Kidney epithelial cell (primary cell): ENCODE data around the gene PRDX3. TPM values are rescaled to one million over a fixed set of nuclear protein-coding genes. Genes with fewer than 3 reads are reported as not detected.

Source experiments
- DNase-seq: peaks from one replicate; pipeline ENCODE4 v3.0.0-alpha.2; 2010; ENCODE audit warnings: low read depth
- H3K27me3 ChIP-seq: 2 replicates; pipeline ENCODE4 v1.6.0; 2011; ENCODE audit warnings: low read length; ENCODE audit not compliant: control insufficient read depth, insufficient read depth
- H3K36me3 ChIP-seq: 2 replicates; pipeline ENCODE4 v1.5.1; 2011; ENCODE audit warnings: low read length; ENCODE audit not compliant: control insufficient read depth, insufficient read depth
- H3K4me3 ChIP-seq: 2 replicates; pipeline ENCODE4 v1.5.1; 2011; ENCODE audit warnings: low read depth, mild to moderate bottlenecking, control low read depth, low read length
- CTCF ChIP-seq: IDR thresholded peaks from 2 replicates; pipeline ENCODE4 v1.5.1; 2011; ENCODE audit warnings: mild to moderate bottlenecking, moderate library complexity, low read length, control low read depth, inconsistent platforms; ENCODE audit not compliant: insufficient read depth, poor library complexity, severe bottlenecking
- total RNA-seq: library from RNA; depleted of rRNA; stranded (reverse); fragments of >200 nt; gene quantifications from 2 replicates; pipeline ENCODE4 v1.2.3, GENCODE V29; 2015

Gene PRDX3
- total RNA-seq, 1 donor from 2014 or later, result 143 TPM

DNA sequence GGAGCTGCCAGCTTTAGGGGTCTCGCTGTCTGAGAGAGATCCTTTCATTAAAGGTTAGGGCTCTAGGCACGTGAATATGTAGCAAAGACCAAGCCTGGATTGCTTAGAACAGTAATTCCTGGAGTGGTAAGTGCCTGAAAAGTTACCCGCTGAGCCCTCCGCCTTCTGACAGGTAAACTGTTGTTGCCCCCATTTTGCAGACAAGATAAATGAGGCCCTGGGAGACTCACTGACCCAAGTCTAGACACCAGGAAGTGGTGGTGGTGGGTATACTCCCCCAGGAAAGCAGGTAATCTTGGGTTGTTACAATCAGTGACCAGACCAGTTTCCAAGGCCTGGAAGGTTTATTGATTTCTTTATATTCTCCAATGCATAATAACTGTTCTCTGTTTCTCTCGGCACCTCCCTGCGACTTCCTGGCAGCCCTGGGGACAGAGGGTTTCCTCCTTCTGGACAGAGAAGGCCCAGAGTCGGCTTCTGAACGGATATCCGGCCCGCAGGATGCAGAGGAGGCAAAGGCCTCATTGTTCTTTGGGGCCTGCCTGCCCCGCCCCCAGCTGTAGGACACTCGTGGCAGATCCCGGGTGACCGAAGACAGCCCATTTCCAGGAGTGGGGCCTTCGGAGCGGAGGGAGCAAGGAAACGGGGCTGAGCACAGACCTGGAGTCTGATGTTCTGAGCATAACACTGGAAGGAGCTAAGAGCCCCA lies 27.4 kb upstream of the PRDX3 start:
- Histone ChIP-seq H3K36me3 (no peaks in the 10 kb centered on the region), H3K4me3 (peak overlapping the region; percentile 57), H3K27me3 (no peaks in the 10 kb centered on the region)
- DNase-seq, result no peak
- TF ChIP-seq CTCF, result no peak

- DNase-seq, result no peak
- no peak for TF ChIP-seq CTCF
- H3K27me3 ChIP-seq, result peaks cover 3% of the 10 kb centered on the region
Measured at GRCh38 chr10:119203006-119203405, 24.4 kb upstream of the PRDX3 start.

DNA sequence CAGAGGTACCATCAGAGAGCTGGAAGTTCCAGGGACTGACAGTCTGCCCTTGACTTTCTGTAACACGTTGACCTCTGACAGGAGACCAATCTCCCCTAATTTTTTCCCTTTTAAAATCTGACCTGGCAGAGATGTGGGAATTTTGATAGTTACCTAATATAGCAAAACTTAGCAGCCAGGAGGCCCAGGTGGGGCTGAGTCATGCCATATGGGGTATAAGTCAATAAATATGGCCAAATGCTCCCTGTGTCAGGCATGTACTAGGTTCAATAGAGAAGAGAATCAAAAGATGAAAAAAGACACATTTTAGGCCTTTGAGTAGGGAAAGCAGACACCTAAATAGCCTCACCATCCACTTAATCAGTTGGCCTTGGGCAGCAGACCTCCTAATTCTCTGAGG lies 22.6 kb upstream of the PRDX3 start:
- no peak for TF ChIP-seq CTCF
- Histone ChIP-seq H3K4me3 (no peak overlapping the region), H3K27me3 (peaks cover 3% of the 10 kb centered on the region), H3K36me3 (no peaks in the 10 kb centered on the region)
- DNase-seq, result no peak

More at GRCh38 chr10:119203006-119203405, 24.4 kb upstream of the PRDX3 start:
- Histone ChIP-seq H3K4me3 (no peak overlapping the region), H3K36me3 (no peaks in the 10 kb centered on the region)

GRCh38 chr10:119199231-119199992 lies 20.8 kb upstream of the PRDX3 start:
- H3K4me3 ChIP-seq, result no peak overlapping the region
- peaks cover 3% of the 10 kb centered on the region for H3K27me3 ChIP-seq
- TF ChIP-seq CTCF, result peak; percentile 84
- DNase-seq, result no peak
- H3K36me3 ChIP-seq, result no peaks in the 10 kb centered on the region

- DNase-seq, result no peak
- Histone ChIP-seq H3K27me3 (peaks cover 3% of the 10 kb centered on the region), H3K36me3 (no peaks in the 10 kb centered on the region), H3K4me3 (no peak overlapping the region)
- peak; percentile 38 for TF ChIP-seq CTCF
Measured at GRCh38 chr10:119198438-119198837, 19.8 kb upstream of the PRDX3 start.

DNA sequence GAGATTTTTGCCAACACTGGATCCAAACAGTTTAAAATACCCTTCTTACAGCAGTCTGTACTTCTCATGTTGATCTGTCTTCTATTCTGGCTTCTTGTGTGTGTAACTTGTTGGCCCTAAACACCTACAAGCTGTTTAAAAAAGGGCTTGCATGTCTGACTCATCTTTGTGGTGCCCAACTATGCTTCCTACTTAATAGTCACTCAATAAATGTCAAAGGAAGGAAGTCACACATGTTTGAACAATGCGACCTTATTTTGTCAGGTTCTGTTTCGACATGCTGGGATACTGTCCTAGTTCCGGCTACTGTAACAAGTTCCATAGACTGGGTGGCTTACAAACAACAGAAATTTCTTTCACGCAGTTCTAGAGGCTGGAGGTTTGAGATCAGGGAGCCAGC lies 19.3 kb upstream of the PRDX3 start:
- H3K27me3 ChIP-seq, result peaks cover 3% of the 10 kb centered on the region
- TF ChIP-seq CTCF, result no peak
- no peaks in the 10 kb centered on the region for H3K36me3 ChIP-seq
- H3K4me3 ChIP-seq, result no peak overlapping the region
- DNase-seq, result no peak
